Activated gamma-delta T cell treated with Interleukin-2 at 50 U/mL for 16 hours (primary cell): Measurements from ENCODE around the gene TENM4.

Experiments
- DNase-seq: peaks from one replicate; pipeline ENCODE4 v3.0.0-alpha.2; 2020

Gene TENM4

GRCh38 chr11:78949976-78950690 lies 490.7 kb downstream of the TENM4 start:
- no peak for DNase-seq

- DNase-seq = no peak
Measured at GRCh38 chr11:78946945-78947902, 493.6 kb downstream of the TENM4 start.

GRCh38 chr11:78943841-78944240 lies 497.0 kb downstream of the TENM4 start:
- no peak for DNase-seq

GRCh38 chr11:78943154-78943553 lies 497.7 kb downstream of the TENM4 start:
- DNase-seq = no peak

GRCh38 chr11:78941226-78941851 lies 499.5 kb downstream of the TENM4 start:
- no peak for DNase-seq

- DNase-seq = no peak
Measured at GRCh38 chr11:78940500-78941225, 500.2 kb downstream of the TENM4 start.

GRCh38 chr11:78938971-78939370 lies 501.9 kb downstream of the TENM4 start:
- DNase-seq = no peak

- DNase-seq = no peak
Measured at GRCh38 chr11:78938036-78938435, 502.8 kb downstream of the TENM4 start.

- DNase-seq = no peak
Measured at GRCh38 chr11:78935398-78936068, 505.3 kb downstream of the TENM4 start.

GRCh38 chr11:78933350-78933749 lies 507.5 kb downstream of the TENM4 start:
- DNase-seq = no peak

- DNase-seq = no peak
Measured at GRCh38 chr11:78932757-78933156, 508.1 kb downstream of the TENM4 start.

GRCh38 chr11:78931891-78932290 lies 508.9 kb downstream of the TENM4 start:
- DNase-seq = no peak

- no peak for DNase-seq
Measured at GRCh38 chr11:78930810-78931523, 509.9 kb downstream of the TENM4 start.

GRCh38 chr11:78929906-78930220 lies 511.0 kb downstream of the TENM4 start:
- DNase-seq = no peak

- DNase-seq = no peak
Measured at GRCh38 chr11:78929207-78929905, 511.5 kb downstream of the TENM4 start.

- no peak for DNase-seq
Measured at GRCh38 chr11:78927511-78927910, 513.3 kb downstream of the TENM4 start.

GRCh38 chr11:78926633-78927338 lies 514.0 kb downstream of the TENM4 start:
- no peak for DNase-seq

GRCh38 chr11:78925387-78925786 lies 515.4 kb downstream of the TENM4 start:
- DNase-seq = no peak

- no peak for DNase-seq
Measured at GRCh38 chr11:78922859-78923625, 517.8 kb downstream of the TENM4 start.

- no peak for DNase-seq
Measured at GRCh38 chr11:78921509-78921908, 519.3 kb downstream of the TENM4 start.
